Neural progenitor cell (in vitro differentiated cells): ENCODE data around the gene CLTCL1.

Experiments
- CTCF ChIP-seq: fragments of 200-600 bp; sonication (generic); IDR thresholded peaks from 2 replicates; pipeline ENCODE4 v1.5.1; 2017; ENCODE audit warnings: antibody characterized with exemption, mild to moderate bottlenecking
- EZH2 ChIP-seq: fragments of 200-600 bp; sonication (generic); IDR thresholded peaks from 2 replicates; pipeline ENCODE4 v1.6.1; 2017; ENCODE audit warnings: antibody characterized with exemption, mild to moderate bottlenecking, moderate library complexity
- EZH2phosphoT487 ChIP-seq: fragments of 200-600 bp; sonication (generic); IDR thresholded peaks from 2 replicates; pipeline ENCODE4 v1.6.1; 2017; ENCODE audit warnings: antibody characterized with exemption

- TF ChIP-seq EZH2 (no peak), CTCF (no peak), EZH2phosphoT487 (no peak)
Observed at GRCh38 chr22:19147195-19147780, 144.2 kb downstream of the CLTCL1 start.
